Gastroesophageal sphincter (tissue), 3 donors: ENCODE results near the gene PLEKHA7.

Source experiments
- CTCF ChIP-seq, 4 experiments: fragments of 200-600 bp in 2 of 4; fragments of 450-650 bp in 2 of 4; sonication (generic) in 1 of 4; IDR thresholded peaks; one replicate each; pipeline ENCODE4 v1.5.1; 2017 to 2019; ENCODE audit warnings: antibody characterized with exemption in 4 of 4, mild to moderate bottlenecking in 2 of 4, moderate library complexity in 2 of 4
- POLR2A ChIP-seq, 2 donors: fragments of 450-650 bp; IDR thresholded peaks; one replicate each; pipeline ENCODE4 v1.6.1; 2017; ENCODE audit warnings: antibody characterized with exemption in 2 of 2, mild to moderate bottlenecking in 2 of 2, moderate library complexity in 1 of 2
- POLR2AphosphoS5 ChIP-seq: sonication (generic); formaldehyde crosslinking; IDR thresholded peaks from one replicate; pipeline ENCODE4 v1.6.1; 2017; ENCODE audit warnings: antibody characterized with exemption

DNA sequence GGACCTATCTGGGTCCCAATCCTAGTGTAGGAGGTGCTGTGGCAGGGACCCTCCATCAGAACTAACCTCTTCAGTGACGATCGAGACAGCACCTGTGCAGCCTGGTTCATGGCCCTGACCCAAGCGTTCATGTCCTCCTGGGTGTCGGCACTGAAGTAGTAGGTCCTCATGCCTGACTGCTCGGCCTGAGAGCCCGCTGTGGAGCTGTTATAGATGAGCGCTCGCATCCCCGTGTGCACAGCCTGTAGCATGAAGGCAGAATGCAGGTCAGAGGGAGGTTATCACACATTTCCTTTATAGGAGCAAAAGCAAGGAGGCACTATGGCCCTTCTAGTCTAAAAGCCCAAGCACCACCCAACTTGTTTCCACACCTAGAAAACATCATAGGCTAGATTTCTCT, 172.7 kb downstream of the PLEKHA7 start:
- TF ChIP-seq CTCF (IDR thresholded peaks at IDR 0.05), result no peak
- no peak for TF ChIP-seq POLR2A (IDR thresholded peaks at IDR 0.05)
- TF ChIP-seq POLR2AphosphoS5, result no peak
